Gastroesophageal sphincter (tissue), 4 donors: ENCODE data around the gene VAV3. TPM values are rescaled to one million over a fixed set of nuclear protein-coding genes. Genes with fewer than 3 reads are reported as not detected.
A peak's percentile ranks its signal among the peaks of the same experiment; 100 is the strongest.

Experiments used
- ATAC-seq: fragments of 150-250 bp; one replicate; pipeline ENCODE4 v1.9.1; 2016; ENCODE audit warnings: mild to moderate bottlenecking, moderate library complexity
- H3K27ac ChIP-seq, 4 donors: fragments of 200-600 bp; sonication (generic) in 3 of 4; 1 replicate in 3 of 4; 2 replicates in 1 of 4; pipeline ENCODE4 v1.5.1; 2016 to 2019
- H3K27me3 ChIP-seq: fragments of 200-600 bp; sonication (generic); one replicate; pipeline ENCODE4 v1.5.1; 2019
- H3K36me3 ChIP-seq, 2 donors: fragments of 200-600 bp; sonication (generic); one replicate each; pipeline ENCODE4 v1.5.1; 2019; ENCODE audit warnings: control low read depth in 1 of 2
- H3K4me1 ChIP-seq, 3 donors: fragments of 200-600 bp; sonication (generic); 1 replicate in 2 of 3; 2 replicates in 1 of 3; pipeline ENCODE4 v1.5.1; 2016 to 2019; ENCODE audit warnings: control low read depth in 2 of 3
- H3K4me3 ChIP-seq, 2 donors: fragments of 200-600 bp; sonication (generic); one replicate each; pipeline ENCODE4 v1.5.1; 2019; ENCODE audit warnings: mild to moderate bottlenecking in 1 of 2, moderate library complexity in 1 of 2
- H3K9me3 ChIP-seq, 3 donors: fragments of 200-600 bp; sonication (generic); one replicate each; pipeline ENCODE4 v1.5.1; 2017 to 2019; ENCODE audit warnings: control low read depth in 2 of 3
- EP300 ChIP-seq: sonication (generic); formaldehyde crosslinking; IDR thresholded peaks from one replicate; pipeline ENCODE4 v1.6.1; 2017; ENCODE audit warnings: antibody characterized with exemption, mild to moderate bottlenecking
- POLR2A ChIP-seq, 2 donors: fragments of 450-650 bp; IDR thresholded peaks; one replicate each; pipeline ENCODE4 v1.6.1; 2017; ENCODE audit warnings: antibody characterized with exemption in 2 of 2, mild to moderate bottlenecking in 2 of 2, moderate library complexity in 1 of 2
- POLR2AphosphoS5 ChIP-seq: sonication (generic); formaldehyde crosslinking; IDR thresholded peaks from one replicate; pipeline ENCODE4 v1.6.1; 2017; ENCODE audit warnings: antibody characterized with exemption
- WGBS, 2 donors: methylation state at CpG; one replicate each; pipeline ENCODE4 v1.1.5; 2018; ENCODE audit warnings: low coverage in 1 of 2; 5-methylcytosine and 5-hydroxymethylcytosine counted together
- total RNA-seq, 4 donors: library from RNA; depleted of rRNA; stranded (reverse); fragments of >200 nt; gene quantifications; one replicate each; pipeline ENCODE4 v1.1.0, GENCODE V29; 2016
- TF ChIP-seq, protein P1 (sequence below), 4 experiments: fragments of 200-600 bp in 2 of 4; fragments of 450-650 bp in 2 of 4; sonication (generic) in 1 of 4; IDR thresholded peaks; one replicate each; pipeline ENCODE4 v1.5.1; 2017 to 2019; ENCODE audit warnings: antibody characterized with exemption in 4 of 4, mild to moderate bottlenecking in 2 of 4, moderate library complexity in 2 of 4

Gene VAV3, protein sequence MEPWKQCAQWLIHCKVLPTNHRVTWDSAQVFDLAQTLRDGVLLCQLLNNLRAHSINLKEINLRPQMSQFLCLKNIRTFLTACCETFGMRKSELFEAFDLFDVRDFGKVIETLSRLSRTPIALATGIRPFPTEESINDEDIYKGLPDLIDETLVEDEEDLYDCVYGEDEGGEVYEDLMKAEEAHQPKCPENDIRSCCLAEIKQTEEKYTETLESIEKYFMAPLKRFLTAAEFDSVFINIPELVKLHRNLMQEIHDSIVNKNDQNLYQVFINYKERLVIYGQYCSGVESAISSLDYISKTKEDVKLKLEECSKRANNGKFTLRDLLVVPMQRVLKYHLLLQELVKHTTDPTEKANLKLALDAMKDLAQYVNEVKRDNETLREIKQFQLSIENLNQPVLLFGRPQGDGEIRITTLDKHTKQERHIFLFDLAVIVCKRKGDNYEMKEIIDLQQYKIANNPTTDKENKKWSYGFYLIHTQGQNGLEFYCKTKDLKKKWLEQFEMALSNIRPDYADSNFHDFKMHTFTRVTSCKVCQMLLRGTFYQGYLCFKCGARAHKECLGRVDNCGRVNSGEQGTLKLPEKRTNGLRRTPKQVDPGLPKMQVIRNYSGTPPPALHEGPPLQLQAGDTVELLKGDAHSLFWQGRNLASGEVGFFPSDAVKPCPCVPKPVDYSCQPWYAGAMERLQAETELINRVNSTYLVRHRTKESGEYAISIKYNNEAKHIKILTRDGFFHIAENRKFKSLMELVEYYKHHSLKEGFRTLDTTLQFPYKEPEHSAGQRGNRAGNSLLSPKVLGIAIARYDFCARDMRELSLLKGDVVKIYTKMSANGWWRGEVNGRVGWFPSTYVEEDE
- 1 to 10 TPM; 1.3 to 4.7 (median 2.9) TPM for total RNA-seq

DNA sequence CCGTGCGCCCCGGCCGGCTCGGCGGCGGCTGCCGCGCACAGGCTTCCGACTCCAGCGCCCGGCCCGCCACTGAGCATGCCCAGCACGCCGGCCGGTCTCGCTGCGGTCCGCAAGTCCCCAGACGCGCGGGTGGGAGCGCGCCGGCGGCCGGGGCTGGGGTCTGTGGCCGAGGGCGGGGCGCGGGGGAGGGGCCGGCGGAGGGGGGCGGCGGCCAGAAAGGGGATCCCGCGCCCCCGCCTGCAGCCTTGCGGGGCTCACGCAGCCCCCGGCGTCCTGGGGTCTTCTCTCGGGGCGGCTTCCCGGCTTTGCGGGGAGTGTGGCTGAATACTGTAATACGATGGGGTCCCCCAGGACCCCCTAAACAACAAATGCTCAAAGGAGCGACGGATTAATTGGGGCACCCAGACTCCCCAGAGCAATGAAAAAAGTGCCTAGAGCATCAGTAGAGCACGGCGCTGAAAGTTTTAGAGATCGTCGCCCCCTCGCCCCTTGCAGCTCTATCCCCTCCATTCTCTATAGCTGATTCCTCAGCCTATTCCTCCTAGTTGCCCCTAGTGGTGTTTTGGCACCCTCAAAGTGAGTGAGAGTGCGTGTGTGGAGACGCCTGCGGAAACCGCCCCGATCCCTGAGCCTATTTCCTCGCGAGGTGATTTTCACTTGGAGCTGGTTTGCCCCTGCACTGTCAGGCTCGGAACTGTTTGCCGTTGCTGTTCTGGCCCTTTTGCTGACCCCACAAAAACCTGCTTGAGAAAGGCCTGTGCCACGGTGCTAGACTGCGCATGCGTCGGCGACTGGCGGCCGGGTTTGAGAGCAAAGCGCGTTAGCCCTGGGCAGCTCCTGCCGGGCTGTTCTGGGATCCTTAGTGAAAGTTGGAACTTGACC, at the start of gene VAV3:
TSS of gene VAV3 (minus strand) at position 71 of the 882 bp plus-strand sequence. CDS start 311 bp downstream, outside the sequence.
- Histone ChIP-seq H3K36me3 (no peaks in the 10 kb centered on the region), H3K27me3 (peaks cover 50% of the 10 kb centered on the region), H3K4me1 (peaks cover 0 to 25% (median 4%) of the 10 kb centered on the region in 3 donors), H3K27ac (peak within 1 kb of the TSS in 3 of 4 donors; percentile 43 to 73 (median 51)), H3K9me3 (no peaks in the 10 kb centered on the region), H3K4me3 (peak within 1 kb of the TSS; percentile 29 to 55)
- ATAC-seq = peak; percentile 60
- TF ChIP-seq, protein P1, sequence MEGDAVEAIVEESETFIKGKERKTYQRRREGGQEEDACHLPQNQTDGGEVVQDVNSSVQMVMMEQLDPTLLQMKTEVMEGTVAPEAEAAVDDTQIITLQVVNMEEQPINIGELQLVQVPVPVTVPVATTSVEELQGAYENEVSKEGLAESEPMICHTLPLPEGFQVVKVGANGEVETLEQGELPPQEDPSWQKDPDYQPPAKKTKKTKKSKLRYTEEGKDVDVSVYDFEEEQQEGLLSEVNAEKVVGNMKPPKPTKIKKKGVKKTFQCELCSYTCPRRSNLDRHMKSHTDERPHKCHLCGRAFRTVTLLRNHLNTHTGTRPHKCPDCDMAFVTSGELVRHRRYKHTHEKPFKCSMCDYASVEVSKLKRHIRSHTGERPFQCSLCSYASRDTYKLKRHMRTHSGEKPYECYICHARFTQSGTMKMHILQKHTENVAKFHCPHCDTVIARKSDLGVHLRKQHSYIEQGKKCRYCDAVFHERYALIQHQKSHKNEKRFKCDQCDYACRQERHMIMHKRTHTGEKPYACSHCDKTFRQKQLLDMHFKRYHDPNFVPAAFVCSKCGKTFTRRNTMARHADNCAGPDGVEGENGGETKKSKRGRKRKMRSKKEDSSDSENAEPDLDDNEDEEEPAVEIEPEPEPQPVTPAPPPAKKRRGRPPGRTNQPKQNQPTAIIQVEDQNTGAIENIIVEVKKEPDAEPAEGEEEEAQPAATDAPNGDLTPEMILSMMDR (IDR thresholded peaks at IDR 0.05) = no peak
- TF ChIP-seq POLR2AphosphoS5 (no peak), POLR2A (IDR thresholded peaks at IDR 0.05) (no peak), EP300 (no peak)
- WGBS, 2 donors = 0 to 20% methylated on average over 2 to 12 of the region's 73 CpGs

DNA sequence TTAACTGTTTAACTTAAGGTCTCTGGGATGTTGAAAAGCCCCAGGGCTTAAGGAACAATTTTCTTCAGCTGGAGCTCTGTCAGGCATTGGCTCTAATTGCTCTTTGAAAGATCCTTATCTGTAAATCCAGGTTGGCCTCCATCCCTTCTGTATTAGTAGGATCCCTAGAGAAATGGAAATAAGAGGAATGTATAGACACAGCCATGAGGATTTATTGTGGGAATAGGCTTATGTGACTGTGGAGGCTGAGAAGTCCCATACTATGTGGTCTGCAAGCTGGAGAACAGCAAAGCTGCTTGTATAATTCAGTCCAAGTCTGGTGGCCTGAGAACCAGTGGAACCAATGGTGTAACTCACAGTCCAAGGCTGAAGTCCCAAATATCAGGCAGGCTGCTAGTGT, 47.6 kb upstream of the VAV3 start:
- H3K4me3 ChIP-seq = no peak overlapping the region
- no peaks in the 10 kb centered on the region for H3K27me3 ChIP-seq
- H3K27ac ChIP-seq = no peak overlapping the region
- no peak for ATAC-seq
- no peaks in the 10 kb centered on the region for H3K36me3 ChIP-seq
- no peaks in the 10 kb centered on the region for H3K4me1 ChIP-seq
- TF ChIP-seq, protein P1 (IDR thresholded peaks at IDR 0.05) = no peak
- no peak for TF ChIP-seq POLR2A (IDR thresholded peaks at IDR 0.05)
- TF ChIP-seq EP300 = no peak
- no peak for TF ChIP-seq POLR2AphosphoS5
- H3K9me3 ChIP-seq = no peaks in the 10 kb centered on the region

DNA sequence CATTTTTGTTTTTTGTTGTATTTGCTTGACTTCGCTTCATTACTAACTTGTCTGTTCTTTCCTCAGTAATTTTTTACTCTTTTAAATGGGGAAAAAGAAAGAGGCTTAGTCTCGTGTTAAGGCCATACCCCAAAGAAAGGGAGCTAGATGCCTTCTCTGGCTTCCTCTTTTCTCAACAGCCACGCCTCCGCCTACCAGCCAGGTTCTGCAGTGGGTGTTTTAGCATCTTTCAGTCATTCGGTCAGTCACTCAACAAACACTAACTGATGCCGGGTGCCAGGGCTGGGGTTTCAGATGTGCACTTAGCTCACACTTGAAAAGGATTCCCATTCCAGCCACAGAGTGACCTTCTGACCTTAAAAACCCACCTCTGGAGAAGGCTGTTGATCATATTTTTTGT, 46.3 kb upstream of the VAV3 start:
- Histone ChIP-seq H3K9me3 (no peaks in the 10 kb centered on the region), H3K27ac (no peak overlapping the region), H3K27me3 (no peaks in the 10 kb centered on the region), H3K4me1 (no peaks in the 10 kb centered on the region), H3K36me3 (no peaks in the 10 kb centered on the region), H3K4me3 (no peak overlapping the region)
- no peak for ATAC-seq
- no peak for TF ChIP-seq POLR2A (IDR thresholded peaks at IDR 0.05)
- no peak for TF ChIP-seq EP300
- TF ChIP-seq, protein P1 (IDR thresholded peaks at IDR 0.05) = no peak
- TF ChIP-seq POLR2AphosphoS5 = no peak
- WGBS, 2 donors = 87 to 95% methylated on average over 6 of the region's 6 CpGs

DNA sequence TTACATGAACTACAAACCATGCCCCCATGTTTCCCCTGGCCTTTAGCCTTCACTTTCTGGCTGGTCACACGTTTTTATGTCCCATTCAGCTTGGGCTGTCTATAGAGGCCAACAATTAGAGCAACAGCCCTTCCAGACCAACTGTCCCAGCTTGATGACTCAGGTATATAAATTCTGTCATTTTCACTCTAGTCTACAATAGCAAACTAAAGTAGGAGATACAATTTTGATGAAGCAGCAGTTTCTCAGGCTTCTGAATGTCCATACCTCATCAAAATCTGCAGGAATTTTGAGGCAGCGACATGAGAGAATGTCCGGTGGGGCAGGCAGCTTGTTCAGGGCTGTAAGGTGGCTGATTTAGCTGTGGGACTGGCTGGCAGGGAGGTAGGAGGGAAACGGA, 45.6 kb upstream of the VAV3 start:
- Histone ChIP-seq H3K9me3 (no peaks in the 10 kb centered on the region), H3K27me3 (no peaks in the 10 kb centered on the region), H3K27ac (no peak overlapping the region), H3K4me1 (no peaks in the 10 kb centered on the region), H3K4me3 (no peak overlapping the region), H3K36me3 (no peaks in the 10 kb centered on the region)
- 70 to 77% methylated on average over 2 to 4 of the region's 4 CpGs for WGBS, 2 donors
- TF ChIP-seq POLR2A (IDR thresholded peaks at IDR 0.05) (no peak), POLR2AphosphoS5 (no peak)
- no peak for ATAC-seq

DNA sequence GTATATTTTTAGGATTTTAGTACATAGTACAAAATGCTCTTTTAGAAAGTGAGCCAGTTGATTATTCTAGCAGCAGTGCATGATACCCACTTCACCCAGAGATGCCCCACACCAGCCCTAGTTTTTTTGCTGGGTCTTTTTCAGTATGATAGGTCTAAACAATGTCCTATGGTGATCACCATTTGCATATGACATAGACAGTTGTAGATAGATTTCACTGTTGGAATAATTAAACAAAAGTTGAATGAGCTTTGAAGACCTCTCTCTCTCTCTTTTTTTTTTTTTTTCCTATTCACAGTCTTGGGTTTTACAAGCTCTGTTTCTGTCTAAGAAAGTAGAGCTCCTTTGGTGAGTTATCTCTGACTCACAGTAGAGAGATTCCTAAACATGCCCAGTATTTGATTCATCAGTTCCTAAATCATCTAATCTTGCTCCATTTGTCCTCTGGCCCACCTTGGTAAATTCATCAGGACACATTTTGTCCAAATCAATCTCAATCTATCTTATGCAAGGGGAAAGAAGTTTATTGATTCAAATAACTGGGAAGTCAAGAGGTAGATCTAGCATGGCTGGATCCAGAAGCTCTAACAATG, 44.7 kb upstream of the VAV3 start:
- H3K27me3 ChIP-seq = no peaks in the 10 kb centered on the region
- no peaks in the 10 kb centered on the region for H3K9me3 ChIP-seq
- no peak overlapping the region for H3K27ac ChIP-seq
- no peaks in the 10 kb centered on the region for H3K36me3 ChIP-seq
- no peaks in the 10 kb centered on the region for H3K4me1 ChIP-seq
- TF ChIP-seq POLR2AphosphoS5 (no peak), POLR2A (IDR thresholded peaks at IDR 0.05) (no peak), EP300 (no peak)
- TF ChIP-seq, protein P1 (IDR thresholded peaks at IDR 0.05) = no peak
- no peak for ATAC-seq
- no peak overlapping the region for H3K4me3 ChIP-seq
